Measurements from ENCODE around the gene POU3F1.

GRCh38 chr1:38084700-38085099, 38.1 kb upstream of the POU3F1 start:
- TF ChIP-seq POLR2A (IDR thresholded peaks at IDR 0.05), result no peak
- TF ChIP-seq CTCF (IDR thresholded peaks at IDR 0.05), result no peak
- TF ChIP-seq POLR2AphosphoS5 (IDR thresholded peaks at IDR 0.05; ENCODE audit: insufficient read depth in 1 of 2, low read depth in 1 of 2), result no peak

Measured in vagina (tissue), 2 donors.